IPS-18a (cell line): ENCODE results near the gene RPL39L.

Experiments
- H3K27ac ChIP-seq: one replicate; pipeline ENCODE4 v1.5.1; 2013; ENCODE audit warnings: low read length
- H3K27me3 ChIP-seq: one replicate; pipeline ENCODE4 v1.6.1; 2013; ENCODE audit warnings: mild to moderate bottlenecking, low read length; ENCODE audit not compliant: control insufficient read depth, insufficient read depth
- H3K36me3 ChIP-seq: one replicate; pipeline ENCODE4 v1.6.1; 2013; ENCODE audit warnings: low read depth, low read length; ENCODE audit not compliant: control insufficient read depth
- H3K4me1 ChIP-seq: one replicate; pipeline ENCODE4 v1.6.1; 2013; ENCODE audit warnings: low read depth, low read length; ENCODE audit not compliant: control insufficient read depth
- H3K4me3 ChIP-seq: one replicate; pipeline ENCODE4 v1.5.1; 2013; ENCODE audit warnings: low read length
- H3K9ac ChIP-seq: one replicate; pipeline ENCODE4 v1.6.1; 2013; ENCODE audit warnings: mild to moderate bottlenecking, low read length, moderate library complexity
- H3K9me3 ChIP-seq: one replicate; pipeline ENCODE4 v1.6.1; 2013; ENCODE audit warnings: low read depth, low read length; ENCODE audit not compliant: control insufficient read depth

The RPL39L gene

GRCh38 chr3:187107989-187108388 lies 31.3 kb downstream of the RPL39L start:
- H3K9me3 ChIP-seq = no peaks in the 10 kb centered on the region
- no peak overlapping the region for H3K4me3 ChIP-seq
- H3K27ac ChIP-seq = no peak overlapping the region
- no peaks in the 10 kb centered on the region for H3K36me3 ChIP-seq
- H3K27me3 ChIP-seq = no peaks in the 10 kb centered on the region
- no peak overlapping the region for H3K9ac ChIP-seq
- H3K4me1 ChIP-seq = peaks cover 5% of the 10 kb centered on the region

DNA sequence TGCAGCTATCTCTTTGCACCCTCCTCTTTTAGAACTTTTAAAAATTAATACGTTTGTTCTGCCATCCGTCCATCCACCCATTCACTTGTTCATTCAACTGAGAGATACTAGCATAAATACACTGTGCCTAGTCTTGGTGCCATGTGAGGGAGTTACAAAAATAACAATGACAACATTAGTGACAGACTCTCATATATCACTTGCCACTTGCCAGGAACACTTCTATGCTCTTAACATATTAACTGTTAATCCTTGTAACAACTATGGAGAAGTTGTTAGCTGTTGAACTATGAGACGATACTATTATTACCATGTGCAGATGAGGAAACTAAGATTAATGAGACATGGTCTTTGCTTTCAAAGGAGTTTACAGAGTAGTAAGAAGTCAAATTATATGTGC lies 33.6 kb downstream of the RPL39L start:
- no peak overlapping the region for H3K4me3 ChIP-seq
- H3K4me1 ChIP-seq = peaks cover 5% of the 10 kb centered on the region
- no peaks in the 10 kb centered on the region for H3K9me3 ChIP-seq
- H3K9ac ChIP-seq = no peak overlapping the region
- H3K27me3 ChIP-seq = no peaks in the 10 kb centered on the region
- H3K27ac ChIP-seq = no peak overlapping the region
- H3K36me3 ChIP-seq = no peaks in the 10 kb centered on the region

- H3K27ac ChIP-seq = no peak overlapping the region
- H3K4me1 ChIP-seq = peaks cover 5% of the 10 kb centered on the region
- H3K27me3 ChIP-seq = no peaks in the 10 kb centered on the region
- H3K9ac ChIP-seq = no peak overlapping the region
- no peaks in the 10 kb centered on the region for H3K36me3 ChIP-seq
- no peak overlapping the region for H3K4me3 ChIP-seq
- no peaks in the 10 kb centered on the region for H3K9me3 ChIP-seq
These were observed 34.4 kb downstream of the RPL39L start for GRCh38 chr3:187104933-187105332.

- Histone ChIP-seq H3K9me3 (no peaks in the 10 kb centered on the region), H3K36me3 (no peaks in the 10 kb centered on the region), H3K4me3 (no peak overlapping the region), H3K27me3 (no peaks in the 10 kb centered on the region), H3K9ac (no peak overlapping the region), H3K4me1 (peaks cover 5% of the 10 kb centered on the region), H3K27ac (no peak overlapping the region)
These were observed 35.0 kb downstream of the RPL39L start for GRCh38 chr3:187104342-187104741.

- H3K27me3 ChIP-seq = no peaks in the 10 kb centered on the region
- H3K27ac ChIP-seq = no peak overlapping the region
- peaks cover 5% of the 10 kb centered on the region for H3K4me1 ChIP-seq
- H3K36me3 ChIP-seq = no peaks in the 10 kb centered on the region
- no peak overlapping the region for H3K9ac ChIP-seq
- H3K9me3 ChIP-seq = no peaks in the 10 kb centered on the region
- H3K4me3 ChIP-seq = no peak overlapping the region
These were observed 36.0 kb downstream of the RPL39L start for GRCh38 chr3:187103251-187103650.

DNA sequence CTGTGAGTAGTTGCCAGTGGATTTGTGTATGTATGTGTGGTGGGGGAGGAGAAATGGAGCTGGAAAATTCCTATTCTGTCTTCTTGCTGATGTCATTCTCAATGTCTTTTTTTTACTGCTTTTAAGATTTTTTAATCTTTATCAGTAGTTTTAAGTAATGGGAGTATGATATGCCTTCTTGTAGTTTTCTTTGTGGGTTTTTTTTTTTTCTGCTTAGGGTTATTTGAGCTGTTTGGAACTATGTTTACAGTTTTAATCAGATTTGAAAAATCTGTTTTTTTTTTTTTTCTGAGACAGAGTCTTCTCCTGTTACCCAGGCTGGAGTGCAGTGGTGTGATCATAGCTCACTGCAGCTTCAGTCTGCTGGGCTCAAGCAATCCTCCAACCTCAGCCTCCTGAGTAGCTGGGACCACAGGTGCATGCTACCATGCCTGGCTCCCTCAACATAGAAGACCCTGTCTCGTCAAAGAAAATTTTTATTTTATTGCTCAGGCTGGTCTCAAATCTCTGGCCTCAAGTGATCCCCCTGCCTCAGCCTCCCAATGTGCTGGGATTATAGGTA lies 37.1 kb downstream of the RPL39L start:
- no peaks in the 10 kb centered on the region for H3K27me3 ChIP-seq
- no peaks in the 10 kb centered on the region for H3K36me3 ChIP-seq
- H3K27ac ChIP-seq = no peak overlapping the region
- no peak overlapping the region for H3K9ac ChIP-seq
- no peaks in the 10 kb centered on the region for H3K9me3 ChIP-seq
- peaks cover 5% of the 10 kb centered on the region for H3K4me1 ChIP-seq
- H3K4me3 ChIP-seq = no peak overlapping the region

- H3K9me3 ChIP-seq = no peaks in the 10 kb centered on the region
- no peaks in the 10 kb centered on the region for H3K36me3 ChIP-seq
- H3K4me3 ChIP-seq = no peak overlapping the region
- H3K4me1 ChIP-seq = peaks cover 5% of the 10 kb centered on the region
- no peak overlapping the region for H3K9ac ChIP-seq
- no peak overlapping the region for H3K27ac ChIP-seq
- no peaks in the 10 kb centered on the region for H3K27me3 ChIP-seq
These were observed 37.9 kb downstream of the RPL39L start for GRCh38 chr3:187101184-187102072.

DNA sequence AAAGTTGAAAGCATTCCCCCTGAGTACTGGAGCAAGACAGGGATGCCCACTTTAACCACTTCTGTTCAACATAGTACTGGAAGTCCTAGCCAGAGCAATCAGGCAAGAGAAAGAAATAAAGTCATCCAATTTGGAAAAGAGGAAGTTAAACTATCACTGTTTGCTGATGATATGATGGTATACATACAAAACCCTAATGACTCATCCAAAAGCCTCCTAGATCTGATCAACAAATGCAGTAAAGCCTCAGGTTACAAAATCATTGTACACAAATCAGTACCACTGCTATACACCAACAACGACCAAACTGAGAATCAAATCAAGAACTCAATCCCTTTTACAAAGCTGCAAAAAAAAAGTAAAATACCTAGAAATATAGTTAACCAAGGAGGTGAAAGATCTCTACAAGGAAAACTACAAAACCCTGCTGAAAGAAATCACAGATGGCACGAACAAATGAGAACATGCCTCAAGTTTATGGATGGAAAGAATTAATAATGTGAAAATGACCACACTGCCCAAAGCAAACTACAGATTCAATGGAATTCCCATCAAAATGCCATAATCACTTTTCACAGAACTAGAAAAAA lies 40.3 kb downstream of the RPL39L start:
- Histone ChIP-seq H3K36me3 (no peaks in the 10 kb centered on the region), H3K27ac (no peak overlapping the region), H3K9ac (no peak overlapping the region), H3K9me3 (no peaks in the 10 kb centered on the region), H3K27me3 (no peaks in the 10 kb centered on the region), H3K4me3 (no peak overlapping the region), H3K4me1 (no peaks in the 10 kb centered on the region)

DNA sequence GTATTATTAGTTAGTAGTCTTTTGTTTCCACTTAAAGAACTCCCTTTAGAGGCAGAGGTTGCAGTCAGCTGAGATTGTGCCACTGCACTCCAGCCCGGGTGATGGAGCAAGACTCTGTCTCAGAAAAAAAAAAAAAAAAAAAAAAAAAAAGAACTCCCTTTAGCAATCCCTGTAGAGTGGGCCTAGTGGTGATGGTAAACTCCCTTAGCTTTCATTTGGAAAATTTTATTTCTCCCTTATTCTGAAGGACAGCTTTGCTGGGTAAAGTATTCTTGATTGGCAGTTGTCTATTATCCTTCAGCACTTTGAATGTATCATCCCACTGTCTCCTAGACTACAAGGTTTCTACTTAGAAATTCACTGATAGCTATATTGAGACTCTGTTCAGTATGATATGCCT lies 46.0 kb downstream of the RPL39L start:
- Histone ChIP-seq H3K4me1 (no peaks in the 10 kb centered on the region), H3K9ac (no peak overlapping the region), H3K4me3 (no peak overlapping the region), H3K9me3 (no peaks in the 10 kb centered on the region), H3K27me3 (no peaks in the 10 kb centered on the region), H3K27ac (no peak overlapping the region), H3K36me3 (no peaks in the 10 kb centered on the region)

- Histone ChIP-seq H3K4me1 (peaks cover 3% of the 10 kb centered on the region), H3K27ac (no peak overlapping the region), H3K36me3 (no peaks in the 10 kb centered on the region), H3K4me3 (no peak overlapping the region), H3K9ac (no peak overlapping the region), H3K27me3 (no peaks in the 10 kb centered on the region), H3K9me3 (no peaks in the 10 kb centered on the region)
These were observed 50.6 kb downstream of the RPL39L start for GRCh38 chr3:187088701-187089100.

DNA sequence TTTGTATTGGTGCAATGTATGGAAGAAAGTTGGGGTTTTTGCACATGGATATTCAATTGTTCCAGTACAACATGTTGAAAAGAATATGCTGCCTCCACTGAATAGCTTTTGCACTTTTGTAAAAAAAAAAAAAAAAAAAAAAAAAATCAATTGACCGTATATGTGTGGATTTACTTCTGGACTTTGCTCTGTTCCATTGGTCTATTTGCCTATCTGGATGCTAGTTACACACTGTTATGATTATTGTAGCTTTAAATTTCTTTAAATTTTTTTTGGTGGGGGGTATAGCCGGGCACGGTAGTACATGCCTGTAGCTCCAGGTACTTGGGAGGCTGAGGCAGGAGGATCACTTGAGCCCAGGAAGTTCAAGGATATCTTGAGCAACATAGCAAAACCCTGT lies 52.5 kb downstream of the RPL39L start:
- Histone ChIP-seq H3K4me1 (peaks cover 3% of the 10 kb centered on the region), H3K27me3 (no peaks in the 10 kb centered on the region), H3K9me3 (no peaks in the 10 kb centered on the region), H3K9ac (no peak overlapping the region), H3K36me3 (no peaks in the 10 kb centered on the region), H3K27ac (no peak overlapping the region), H3K4me3 (no peak overlapping the region)
